ENCODE data around the gene HOXB2.

The HOXB2 gene

GRCh38 chr17:48577330-48577945 lies 32.5 kb upstream of the HOXB2 start:
- peak overlapping the region; percentile 75 for H3K4me3 ChIP-seq (replicated peaks; ENCODE audit: low read depth, low read length)
- no peak for DNase-seq (ENCODE audit: extremely low read depth, insufficient read length)
- H3K36me3 ChIP-seq (ENCODE audit: control insufficient read depth, insufficient read depth, low read length), result no peaks in the 10 kb centered on the region
- TF ChIP-seq CTCF (IDR thresholded peaks at IDR 0.05; ENCODE audit: insufficient read depth, low read length, poor library complexity, severe bottlenecking), result no peak
- no peaks in the 10 kb centered on the region for H3K27me3 ChIP-seq (replicated peaks; ENCODE audit: control insufficient read depth, insufficient read depth, low read length)

GRCh38 chr17:48576479-48577309 lies 31.8 kb upstream of the HOXB2 start:
- no peak for TF ChIP-seq CTCF (IDR thresholded peaks at IDR 0.05; ENCODE audit: insufficient read depth, low read length, poor library complexity, severe bottlenecking)
- no peak for DNase-seq (ENCODE audit: extremely low read depth, insufficient read length)
- Histone ChIP-seq H3K4me3 (replicated peaks; ENCODE audit: low read depth, low read length) (peak overlapping the region; percentile 75), H3K27me3 (replicated peaks; ENCODE audit: control insufficient read depth, insufficient read depth, low read length) (no peaks in the 10 kb centered on the region), H3K36me3 (ENCODE audit: control insufficient read depth, insufficient read depth, low read length) (no peaks in the 10 kb centered on the region)

GRCh38 chr17:48575673-48576478 lies 31.0 kb upstream of the HOXB2 start:
- no peak for TF ChIP-seq CTCF (IDR thresholded peaks at IDR 0.05; ENCODE audit: insufficient read depth, low read length, poor library complexity, severe bottlenecking)
- Histone ChIP-seq H3K27me3 (replicated peaks; ENCODE audit: control insufficient read depth, insufficient read depth, low read length) (no peaks in the 10 kb centered on the region), H3K4me3 (replicated peaks; ENCODE audit: low read depth, low read length) (no peak overlapping the region), H3K36me3 (ENCODE audit: control insufficient read depth, insufficient read depth, low read length) (no peaks in the 10 kb centered on the region)
- no peak for DNase-seq (ENCODE audit: extremely low read depth, insufficient read length)

- Histone ChIP-seq H3K4me3 (replicated peaks; ENCODE audit: low read depth, low read length) (no peak overlapping the region), H3K27me3 (replicated peaks; ENCODE audit: control insufficient read depth, insufficient read depth, low read length) (no peaks in the 10 kb centered on the region), H3K36me3 (ENCODE audit: control insufficient read depth, insufficient read depth, low read length) (no peaks in the 10 kb centered on the region)
- no peak for TF ChIP-seq CTCF (IDR thresholded peaks at IDR 0.05; ENCODE audit: insufficient read depth, low read length, poor library complexity, severe bottlenecking)
- DNase-seq (ENCODE audit: extremely low read depth, insufficient read length), result no peak
Measured at GRCh38 chr17:48575066-48575582, 30.2 kb upstream of the HOXB2 start.

- no peak for DNase-seq (ENCODE audit: extremely low read depth, insufficient read length)
- Histone ChIP-seq H3K4me3 (replicated peaks; ENCODE audit: low read depth, low read length) (no peak overlapping the region), H3K36me3 (ENCODE audit: control insufficient read depth, insufficient read depth, low read length) (no peaks in the 10 kb centered on the region), H3K27me3 (replicated peaks; ENCODE audit: control insufficient read depth, insufficient read depth, low read length) (no peaks in the 10 kb centered on the region)
- no peak for TF ChIP-seq CTCF (IDR thresholded peaks at IDR 0.05; ENCODE audit: insufficient read depth, low read length, poor library complexity, severe bottlenecking)
Measured at GRCh38 chr17:48574505-48575065, 29.7 kb upstream of the HOXB2 start.

All from GM06990 (cell line).